GM19397 (cell line): ENCODE data around the gene FBXL16.

Experiments
- ATAC-seq: cut with Tn5 transposase; IDR thresholded peaks from one replicate; pipeline ENCODE4 v1.9.1; 2021; ENCODE audit warnings: mild to moderate bottlenecking, moderate library complexity; ENCODE audit not compliant: unreplicated experiment

Gene FBXL16

DNA sequence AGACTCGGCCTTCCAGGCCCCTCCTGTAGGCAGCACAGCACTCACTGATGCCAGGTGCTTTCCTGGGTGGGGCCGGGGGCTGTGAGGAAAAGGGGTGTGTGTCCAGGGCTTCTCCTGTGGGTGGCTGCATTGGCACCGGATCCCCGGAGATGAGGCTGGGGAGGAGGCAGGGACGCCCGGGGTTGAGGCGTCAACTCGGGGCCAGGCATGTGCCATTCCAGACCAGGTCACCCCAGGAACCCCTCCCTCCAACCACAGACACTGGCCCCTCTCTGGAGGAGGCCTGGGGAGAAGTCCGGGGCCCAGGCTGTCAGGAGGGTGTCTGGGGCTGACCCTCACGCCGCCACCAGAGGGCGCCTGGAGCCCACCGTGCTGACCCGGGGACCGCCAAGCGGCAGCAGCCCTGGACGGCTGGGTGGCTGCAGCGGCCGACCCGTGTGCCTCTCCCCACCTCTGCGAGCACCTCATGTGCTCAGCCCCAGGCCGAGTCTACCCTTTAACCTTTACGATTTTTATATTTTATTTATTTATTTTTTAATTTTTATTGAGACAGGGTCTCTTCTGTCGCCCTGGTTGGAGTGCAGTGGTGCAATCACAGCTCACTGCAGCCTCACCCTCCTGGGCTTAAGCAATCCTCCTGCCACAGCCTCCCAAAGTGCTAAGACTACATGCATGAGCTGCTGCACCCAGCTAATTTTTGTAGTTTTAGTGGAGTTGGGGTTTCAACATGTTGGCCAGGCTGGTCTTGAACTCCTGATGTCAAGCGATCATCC lies 6.1 kb upstream of the FBXL16 start:
- ATAC-seq, result no peak

DNA sequence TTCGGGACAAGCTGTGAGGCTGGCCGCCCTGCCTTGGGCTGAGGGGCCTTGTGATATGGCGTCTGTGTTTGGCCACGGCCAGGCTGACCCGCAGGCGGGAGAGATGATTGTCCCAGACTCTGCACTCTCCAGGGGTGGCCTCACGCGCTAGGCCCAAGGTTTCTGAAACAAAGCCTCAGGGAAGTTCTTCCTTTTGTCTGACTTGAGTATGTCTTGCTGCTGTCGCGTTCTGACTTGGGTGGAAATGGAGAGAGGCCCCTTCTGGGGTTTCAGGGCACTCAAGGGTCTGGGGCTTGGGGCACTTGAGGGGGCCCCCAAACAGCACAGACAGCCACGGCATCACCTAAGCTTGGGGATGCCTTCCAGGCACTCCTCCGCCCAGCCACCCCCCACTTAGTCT lies 5.5 kb upstream of the FBXL16 start:
- no peak for ATAC-seq

DNA sequence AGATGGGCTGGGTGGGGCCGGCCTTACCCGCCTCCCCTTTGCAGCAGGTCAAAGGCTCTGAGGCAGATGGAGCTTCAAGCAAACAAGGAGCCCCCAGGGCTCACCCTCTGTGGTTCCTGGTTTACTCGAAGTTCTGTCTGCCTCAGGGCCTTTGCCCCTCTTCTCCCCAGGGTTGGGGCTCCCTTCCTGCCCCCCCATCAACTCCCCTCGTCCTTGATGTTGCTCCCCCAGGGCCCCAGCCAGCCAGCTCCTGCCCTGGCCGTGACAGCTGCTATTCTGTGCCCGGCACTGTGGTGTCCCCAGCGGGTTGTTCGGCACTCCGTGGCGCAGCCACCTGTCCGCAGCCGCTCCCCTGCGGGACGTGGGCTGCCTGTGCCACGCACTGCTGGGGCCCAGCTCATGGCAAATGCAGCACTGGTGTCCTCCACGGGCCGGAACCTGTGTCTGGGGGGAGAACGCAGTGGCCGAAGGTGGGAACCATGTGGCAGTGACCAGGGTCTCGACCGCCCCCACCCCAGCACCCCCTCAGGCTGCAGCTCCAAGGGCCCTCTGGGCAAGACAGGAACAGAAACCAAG lies 5.0 kb upstream of the FBXL16 start:
- ATAC-seq, result no peak

DNA sequence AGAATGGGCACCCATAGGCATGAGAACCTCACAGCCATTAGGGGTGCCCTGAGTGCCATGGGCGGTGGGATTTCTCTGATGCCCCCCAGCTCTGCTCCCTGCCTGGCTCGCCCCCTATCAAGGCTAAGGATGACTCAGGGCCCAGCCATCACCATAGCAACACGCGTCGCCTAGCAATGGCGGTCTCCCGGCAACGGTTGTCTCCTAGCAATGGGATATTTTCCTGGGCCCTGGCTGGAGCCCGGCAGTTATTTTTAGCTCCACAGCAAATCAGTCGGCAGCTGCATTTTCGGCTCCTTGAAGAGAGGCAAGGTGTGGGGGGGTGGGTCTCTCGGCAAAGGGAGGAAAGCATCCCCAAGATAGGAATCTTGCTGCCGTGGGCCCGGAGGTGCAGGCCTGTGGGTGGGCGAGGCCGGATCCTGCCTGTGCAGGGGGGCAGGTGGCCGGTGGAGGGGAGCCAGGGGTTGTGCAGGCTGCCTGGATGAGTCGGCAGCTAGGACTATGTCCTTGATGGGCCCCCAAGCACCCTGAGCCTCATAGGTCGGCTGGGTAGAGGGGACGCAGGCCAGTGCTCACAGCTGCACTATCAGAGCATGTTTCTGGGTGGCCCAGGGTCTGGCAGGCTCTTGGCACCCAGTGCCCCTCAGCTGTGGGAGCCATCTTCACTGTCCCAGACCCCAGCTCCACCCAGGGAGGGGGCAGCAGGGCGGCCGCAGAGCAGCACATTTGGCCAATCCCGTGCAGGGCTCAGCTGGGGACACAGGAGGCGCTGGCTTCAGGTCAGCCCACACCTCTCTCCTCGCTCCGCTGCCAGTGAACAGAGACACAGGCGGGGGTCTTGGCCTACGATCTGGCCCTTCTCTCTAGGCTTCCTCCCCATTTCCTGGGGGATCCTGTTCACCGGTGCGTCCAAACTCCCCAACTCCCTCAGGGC lies 4.2 kb upstream of the FBXL16 start:
- no peak for ATAC-seq

DNA sequence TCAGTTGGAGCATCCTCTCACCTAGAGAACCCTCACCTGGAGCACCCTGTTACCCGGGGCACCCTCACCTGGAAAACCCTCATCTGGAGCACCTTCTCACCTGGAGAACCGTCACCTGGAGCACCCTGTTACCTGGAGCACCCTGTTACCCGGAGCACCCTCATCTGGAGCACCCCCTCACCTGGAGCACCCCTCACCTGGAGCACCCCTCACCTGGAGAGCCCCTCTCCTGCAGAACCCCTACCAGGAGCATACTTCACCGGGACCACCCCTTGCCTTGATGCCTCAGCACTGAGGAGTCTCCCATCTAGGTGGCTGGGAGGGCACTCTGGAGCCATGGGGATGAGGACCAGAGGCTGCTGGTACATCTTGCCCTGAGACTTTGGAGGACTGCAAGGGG lies 3.4 kb upstream of the FBXL16 start:
- ATAC-seq, result no peak

DNA sequence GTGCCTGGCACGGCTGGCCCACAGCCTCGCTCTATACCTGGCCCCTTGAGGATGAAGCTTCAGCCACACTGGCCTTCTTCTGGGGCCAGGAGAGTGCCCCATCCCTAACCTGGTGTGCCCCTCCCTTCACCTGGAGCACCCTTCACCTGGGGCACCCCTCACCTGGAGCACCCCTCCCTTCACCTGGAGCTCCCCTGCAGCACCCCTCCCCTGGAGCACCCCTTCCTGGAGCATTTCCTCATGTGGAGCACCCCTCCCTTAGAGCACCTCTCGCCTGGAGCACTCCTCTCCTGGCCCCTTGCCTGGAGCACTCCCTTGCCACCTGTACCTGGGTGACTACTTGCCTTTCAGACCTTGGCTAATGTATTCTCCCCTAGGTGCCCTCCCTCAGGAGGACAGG lies 2.4 kb upstream of the FBXL16 start:
- no peak for ATAC-seq

DNA sequence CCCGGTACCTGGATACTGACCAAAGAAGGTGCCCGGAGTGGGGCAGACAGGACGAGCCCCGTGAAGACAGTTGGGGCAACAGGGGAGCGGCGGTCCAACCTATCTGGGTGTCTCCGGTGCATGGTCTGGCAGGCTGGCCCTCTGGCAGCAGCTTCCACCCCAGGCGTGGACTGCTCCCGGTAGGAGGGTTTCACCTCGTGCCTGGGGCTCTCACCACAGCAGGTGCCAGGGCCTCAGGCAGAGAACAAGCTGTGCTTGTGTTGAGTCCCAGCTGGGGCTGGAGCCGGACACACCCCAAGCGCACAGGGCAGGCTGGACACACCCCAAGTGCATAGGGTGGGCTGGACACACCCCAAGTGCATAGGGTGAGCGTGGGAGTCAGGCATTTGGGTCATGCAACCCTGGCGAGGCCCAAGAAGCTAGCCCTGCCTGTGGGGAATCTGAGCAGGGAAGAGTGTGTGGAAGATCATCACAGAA lies 1.5 kb upstream of the FBXL16 start:
- no peak for ATAC-seq

DNA sequence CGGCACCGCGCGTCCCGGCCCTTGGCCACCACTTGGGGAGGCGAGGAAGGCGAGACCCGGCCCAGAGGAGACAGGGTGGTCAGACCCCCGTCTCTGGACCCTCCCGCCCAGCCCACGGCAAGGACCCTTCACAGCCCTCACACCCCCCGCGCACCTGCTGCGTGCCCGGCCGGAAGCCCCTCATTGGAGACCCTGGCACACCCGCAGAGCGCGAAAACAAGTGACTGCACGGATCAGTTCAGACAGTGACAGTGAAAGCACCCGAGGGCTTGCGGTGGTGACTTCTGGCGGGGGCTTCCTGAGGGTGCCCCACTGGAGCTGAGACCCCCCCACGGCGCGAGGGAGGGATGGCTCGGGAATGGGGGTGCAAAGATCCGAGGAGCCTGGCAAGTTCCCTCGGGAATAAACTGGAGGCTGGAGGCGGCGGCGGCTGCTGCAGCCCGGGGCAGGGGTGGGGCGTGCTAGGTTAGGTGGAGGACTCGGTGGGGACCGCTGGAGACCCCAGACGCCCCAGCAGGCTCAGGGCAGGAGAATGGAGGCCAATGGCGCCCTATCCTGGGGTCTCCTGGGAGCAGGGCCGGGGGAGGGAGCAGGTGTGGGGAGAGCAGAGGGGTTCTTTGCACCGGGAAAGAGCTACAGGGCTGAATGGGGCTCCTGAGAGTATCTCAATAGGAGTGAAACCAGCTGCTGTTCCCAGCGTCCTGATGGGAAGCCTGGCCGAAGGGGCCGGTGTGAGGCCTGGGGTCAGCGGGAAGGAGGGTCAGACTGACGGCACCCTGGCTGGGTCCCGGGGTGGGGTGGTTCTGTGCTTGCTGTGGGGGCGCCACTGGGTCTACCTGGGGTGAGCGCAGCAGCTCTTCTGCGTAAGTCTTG lies 824 bp upstream of the FBXL16 start:
- no peak for ATAC-seq

DNA sequence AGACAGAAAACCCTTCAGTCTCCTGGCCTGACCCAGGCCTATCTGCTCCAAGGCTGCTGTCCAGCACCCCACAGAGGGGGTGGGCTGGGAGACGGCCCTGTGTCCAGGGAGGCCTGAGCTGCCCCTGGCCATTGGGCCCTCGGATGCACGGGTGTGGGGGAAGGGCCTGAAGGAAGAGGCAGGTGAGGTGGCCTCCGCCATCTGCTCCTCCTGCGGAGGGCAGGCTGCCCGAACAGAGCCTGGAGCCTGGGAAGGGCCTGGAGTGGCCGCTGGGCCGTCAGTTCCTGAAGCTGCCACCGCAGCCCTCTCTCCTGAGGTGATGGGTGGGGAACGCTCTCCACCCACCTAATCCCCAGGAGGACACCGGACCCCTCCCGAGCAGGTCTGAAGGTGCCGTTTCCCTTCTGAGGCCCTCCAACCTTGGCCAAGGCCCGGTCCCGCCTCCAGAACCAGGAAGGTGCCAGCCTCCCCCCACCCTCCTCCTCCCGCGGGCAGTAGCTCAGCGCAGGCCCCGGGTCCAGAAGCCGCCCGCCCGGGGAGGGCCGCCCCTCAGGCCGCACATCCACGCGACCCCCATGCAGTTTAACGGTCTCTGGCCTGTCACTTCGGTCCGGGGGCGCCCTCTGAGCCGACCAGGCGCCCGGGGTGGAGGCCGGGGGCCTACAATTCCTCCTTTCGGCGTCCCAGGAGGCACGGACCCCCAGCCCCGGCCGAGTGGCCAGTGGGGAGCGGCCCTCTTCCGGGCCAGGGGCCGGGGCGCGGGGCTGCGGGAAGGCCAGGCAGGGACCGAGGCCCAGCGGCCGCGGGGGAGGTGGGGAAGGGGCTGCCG lies 835 bp downstream of the FBXL16 start:
- ATAC-seq, result no peak

DNA sequence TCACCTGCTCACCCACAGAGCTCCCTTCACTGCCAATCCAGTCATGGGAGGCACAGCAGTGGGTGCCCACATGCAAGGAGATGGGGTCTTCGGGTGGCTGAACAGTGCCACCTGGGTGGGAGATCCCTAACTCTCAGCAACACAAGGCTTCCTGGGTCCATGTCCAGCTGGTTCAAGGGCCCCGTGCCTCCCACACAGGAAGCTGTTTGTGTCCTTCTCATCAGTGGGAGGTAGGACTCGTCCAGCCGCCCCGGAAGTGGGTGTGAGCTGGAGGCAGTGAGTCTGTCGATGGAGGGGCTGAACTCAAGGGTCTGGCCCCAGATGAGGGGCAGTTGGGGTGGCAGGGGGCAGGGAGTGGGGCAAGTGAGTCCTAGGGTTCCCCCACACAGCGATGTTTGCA lies 1.6 kb downstream of the FBXL16 start:
- no peak for ATAC-seq

DNA sequence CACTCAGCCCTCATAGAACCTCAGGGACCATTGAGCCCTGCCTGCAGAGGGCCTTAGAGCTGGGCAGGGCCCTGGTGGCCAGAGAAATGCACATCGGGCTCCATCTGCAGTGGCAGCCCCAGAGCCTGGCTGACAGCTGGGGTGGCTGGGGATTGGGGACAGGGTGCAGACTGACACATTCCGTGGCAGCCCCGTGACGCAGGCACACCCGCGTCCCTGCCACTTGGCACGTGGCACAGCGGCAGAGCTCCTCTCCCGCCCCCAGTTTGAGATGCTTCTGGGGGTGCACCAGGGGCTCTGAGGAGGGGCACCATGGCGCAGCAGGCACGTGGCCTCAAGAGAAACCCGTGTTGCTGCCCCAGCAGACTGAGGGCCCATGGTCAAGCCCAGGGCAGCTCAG lies 2.2 kb downstream of the FBXL16 start:
- ATAC-seq, result no peak

DNA sequence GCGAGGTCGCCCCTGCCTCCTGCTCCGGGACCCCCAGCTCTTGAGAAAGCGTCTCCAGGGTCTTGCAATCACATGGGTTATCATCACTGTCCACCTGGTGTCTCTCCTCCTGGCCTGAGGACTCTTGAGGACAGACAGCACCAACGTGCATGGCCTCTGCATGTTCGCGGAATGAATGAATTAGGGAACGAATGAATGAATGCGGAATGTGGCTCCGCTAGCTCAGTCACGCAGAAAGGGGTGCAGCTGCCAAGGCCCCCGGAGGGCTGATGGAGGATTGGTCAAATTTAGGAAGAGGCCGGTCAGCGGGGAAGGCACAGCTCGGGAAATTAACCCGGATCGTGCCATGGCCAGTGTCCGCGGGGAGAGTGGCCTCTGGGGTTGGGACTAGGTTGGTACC lies 3.3 kb downstream of the FBXL16 start:
- no peak for ATAC-seq

DNA sequence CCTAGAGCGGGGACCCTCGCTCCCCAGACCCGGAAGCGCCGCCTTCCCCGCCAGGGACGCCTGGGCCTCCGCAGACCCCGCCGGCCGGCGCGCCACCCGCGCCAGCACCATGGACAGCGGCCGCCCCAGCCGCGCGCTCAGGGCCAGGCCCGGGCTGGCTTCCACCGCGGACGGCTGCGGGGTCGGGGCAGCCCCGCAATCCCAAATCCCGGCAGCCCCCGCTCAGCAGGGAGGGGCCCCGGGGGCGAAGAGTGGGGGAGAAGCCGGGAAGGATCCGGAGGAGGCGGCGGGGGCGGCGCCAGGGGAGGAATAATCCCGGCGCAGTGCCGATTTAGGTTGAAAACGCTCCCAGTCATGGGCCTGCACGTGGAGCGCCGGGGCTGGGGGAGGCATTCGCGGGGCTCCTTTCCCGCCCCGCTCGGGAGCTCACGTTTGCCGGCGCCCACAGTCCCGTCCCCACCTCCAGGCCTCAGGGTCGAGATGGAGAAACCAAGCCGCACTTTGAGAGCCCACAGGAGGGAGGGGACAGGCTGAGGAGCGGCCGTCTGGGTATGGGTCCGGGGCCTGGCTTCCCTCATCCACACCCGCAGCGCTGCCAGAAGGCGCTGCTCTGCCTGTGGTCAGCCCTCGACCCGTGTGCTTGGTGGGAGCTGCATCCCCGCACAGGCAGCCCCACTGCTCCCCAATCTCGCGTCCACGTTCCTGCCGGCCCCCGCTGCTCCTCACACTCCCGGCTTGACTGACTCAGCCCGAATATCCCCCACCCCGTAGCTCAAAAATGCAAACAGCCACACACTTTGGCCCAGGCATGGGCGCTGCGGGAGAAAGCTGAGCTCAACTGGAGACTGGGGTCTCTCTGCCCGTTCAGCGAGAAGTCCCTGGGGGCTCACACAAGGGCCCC lies 4.7 kb downstream of the FBXL16 start:
- no peak for ATAC-seq

DNA sequence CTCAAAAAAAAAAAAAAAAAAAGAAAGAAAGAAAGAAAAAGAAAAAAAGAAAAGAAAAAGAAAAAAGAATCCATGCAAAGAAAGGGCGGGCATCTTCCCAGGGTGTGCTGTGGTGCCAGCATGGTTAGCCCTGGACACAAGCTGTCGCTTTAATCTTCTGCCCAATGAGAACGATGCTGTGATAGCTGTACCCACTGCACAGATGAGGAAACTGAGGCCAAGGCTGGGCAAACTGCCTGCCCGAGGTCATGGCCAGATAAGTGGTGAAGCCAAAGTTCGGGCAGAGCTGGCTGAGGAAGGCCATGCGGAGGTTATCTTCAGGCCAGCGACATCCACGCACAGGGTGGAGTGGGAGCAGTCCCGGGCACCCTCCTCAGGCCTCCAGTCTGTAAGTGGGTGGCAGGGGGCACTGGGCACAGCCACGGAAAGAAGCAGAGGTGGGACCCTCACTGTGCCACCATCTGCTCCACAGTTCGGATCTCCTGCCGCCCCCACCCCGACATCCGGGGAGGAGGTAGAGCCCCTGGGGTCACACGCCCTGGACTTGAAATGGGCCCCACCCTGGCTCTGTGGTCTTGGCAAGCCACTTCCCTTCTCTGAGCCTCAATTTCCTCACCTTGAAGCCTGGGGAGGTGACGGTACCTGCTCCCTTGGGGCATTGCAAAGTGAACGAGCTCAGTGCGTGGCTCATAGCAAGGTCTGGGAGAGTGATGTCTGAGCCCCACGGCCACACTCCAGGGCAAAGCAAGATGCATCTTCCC lies 6.5 kb downstream of the FBXL16 start:
- ATAC-seq, result no peak

DNA sequence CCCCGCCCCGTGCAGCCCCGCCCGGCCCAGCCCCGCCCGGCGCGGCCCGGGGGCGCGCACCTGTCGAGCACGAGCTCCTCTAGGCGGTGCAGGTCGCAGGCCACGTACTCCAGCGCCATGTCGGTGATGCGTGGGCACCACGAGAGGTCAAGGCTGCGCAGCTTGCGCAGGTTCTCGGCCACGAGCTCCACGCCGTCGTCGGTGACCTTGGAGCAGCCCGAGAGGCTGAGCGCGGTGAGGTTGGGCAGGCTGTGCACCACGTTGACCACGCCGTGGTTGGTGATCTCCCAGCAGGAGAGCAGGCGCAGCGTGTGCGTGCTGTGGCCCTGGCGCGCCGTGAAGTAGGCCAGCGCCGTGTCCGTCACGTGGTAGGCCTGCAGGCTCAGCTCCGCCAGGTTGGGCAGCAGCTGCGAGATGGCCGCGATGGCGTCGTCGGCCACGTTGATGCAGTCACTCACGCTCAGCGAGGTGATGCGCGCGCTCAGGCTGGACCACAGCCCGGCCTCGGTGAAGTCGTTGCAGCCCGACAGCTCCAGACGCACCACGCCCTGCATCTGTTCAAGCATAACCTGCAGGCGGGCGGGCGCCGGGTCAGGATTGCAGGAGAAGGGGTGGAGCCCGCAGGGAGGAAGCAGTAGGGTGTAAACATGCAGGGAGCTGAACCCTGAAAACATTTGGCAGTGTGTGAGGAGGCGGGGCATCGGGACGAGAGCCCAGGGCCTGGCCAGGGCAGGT lies 10.1 kb downstream of the FBXL16 start:
- no peak for ATAC-seq

DNA sequence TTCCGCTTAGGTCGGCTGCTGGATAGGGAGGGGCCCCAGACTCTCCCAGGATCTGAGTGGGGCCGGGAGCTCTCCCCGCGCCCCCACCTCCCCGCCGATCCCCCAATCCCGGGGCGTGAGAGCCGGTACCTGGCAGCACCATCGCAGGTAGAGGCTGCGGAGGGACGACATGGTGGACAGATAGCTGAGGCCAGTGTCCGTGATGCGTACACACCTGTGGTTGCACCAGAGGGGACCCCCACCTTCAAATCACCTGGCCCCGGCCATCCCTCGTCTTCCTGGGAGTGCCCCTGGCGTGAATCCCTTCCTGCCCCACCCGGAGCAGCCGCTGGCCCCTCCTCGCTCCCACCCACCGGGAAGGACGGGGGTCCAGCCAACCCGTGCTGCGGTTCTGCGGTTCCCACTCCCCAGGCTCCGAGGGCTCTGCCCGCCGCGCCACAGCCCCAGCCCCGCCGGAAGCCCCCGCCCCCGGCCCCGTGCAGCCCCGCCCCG lies 10.7 kb downstream of the FBXL16 start:
- no peak for ATAC-seq

DNA sequence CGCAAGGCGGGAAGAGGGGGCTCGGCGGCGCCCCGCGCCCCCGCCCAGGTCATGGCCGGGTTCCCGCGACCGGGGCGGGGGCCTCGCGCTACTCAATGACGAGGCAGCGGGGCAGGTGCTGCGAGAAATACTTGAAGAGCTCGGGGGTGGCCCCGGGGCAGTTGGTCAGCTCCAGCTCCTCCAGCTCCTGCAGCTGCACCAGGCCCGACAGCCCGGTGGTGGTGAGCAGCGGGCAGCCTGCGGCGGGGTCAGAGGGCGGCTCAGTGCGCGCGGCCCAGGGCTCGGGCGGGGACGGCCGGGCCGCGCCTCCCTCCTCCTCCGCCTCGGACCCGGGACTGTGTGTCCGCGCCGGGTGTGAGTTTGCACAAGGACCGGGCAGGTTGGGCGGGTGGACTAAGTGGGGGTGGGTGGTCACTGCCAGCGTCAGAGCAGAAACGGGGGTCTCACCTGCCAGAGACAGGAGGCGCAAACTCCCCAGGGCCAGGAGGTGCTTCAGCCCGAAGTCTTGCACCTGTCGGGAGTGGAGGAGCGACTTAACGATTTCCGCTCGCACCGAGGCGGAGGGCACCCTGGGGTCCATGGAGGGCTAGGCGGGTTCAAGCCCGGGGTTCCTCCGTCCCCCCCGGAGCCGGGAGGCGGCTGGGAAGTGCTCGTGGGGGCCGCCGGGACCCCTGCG lies 11.3 kb downstream of the FBXL16 start:
- ATAC-seq, result no peak
